ENCODE measurements around the gene CEP97. TPM values are rescaled to one million over a fixed set of nuclear protein-coding genes. Genes with fewer than 3 reads are reported as not detected.

Gene CEP97
- total RNA-seq, 1 experiment from 2014 or later, result 11.5 TPM

- ChIA-PET POLR2A (interaction anchor here (0.6 kb wide), 2 partner anchors 340 to 344 kb away, joined by 3 to 4 read pairs; no protein-coding TSS in a partner anchor), CTCF (interaction anchor here (1.2 to 2.3 kb wide), 3 partner anchors 10 to 97 kb away, joined by 6 read pairs; no protein-coding TSS in a partner anchor)
- H3K4me1 Mint-ChIP-seq (ENCODE audit: insufficient read depth, unreplicated experiment), result peaks cover 5% of the 10 kb centered on the region
- no peaks in the 10 kb centered on the region for H3K9me3 Mint-ChIP-seq (ENCODE audit: unreplicated experiment)
- H3K27me3 Mint-ChIP-seq (ENCODE audit: insufficient read depth, unreplicated experiment), result no peaks in the 10 kb centered on the region
- no peak overlapping the region for H3K4me3 Mint-ChIP-seq (ENCODE audit: unreplicated experiment)
- peaks cover 23% of the 10 kb centered on the region for H3K36me3 Mint-ChIP-seq (ENCODE audit: insufficient read depth, unreplicated experiment)
- DNase-seq (ENCODE audit: unreplicated experiment), result no peak
- BruUV-seq (replicated peaks), result no TSS peak
- TF ChIP-seq CTCF (IDR thresholded peaks at IDR 0.05; ENCODE audit: unreplicated experiment), result no peak
- intact Hi-C loops (cut with micrococcal nuclease), result no loop called here
- H3K27ac Mint-ChIP-seq (ENCODE audit: low read depth, unreplicated experiment), result no peak overlapping the region
Measured at GRCh38 chr3:101784855-101785613, 60.6 kb downstream of the CEP97 start.

DNA sequence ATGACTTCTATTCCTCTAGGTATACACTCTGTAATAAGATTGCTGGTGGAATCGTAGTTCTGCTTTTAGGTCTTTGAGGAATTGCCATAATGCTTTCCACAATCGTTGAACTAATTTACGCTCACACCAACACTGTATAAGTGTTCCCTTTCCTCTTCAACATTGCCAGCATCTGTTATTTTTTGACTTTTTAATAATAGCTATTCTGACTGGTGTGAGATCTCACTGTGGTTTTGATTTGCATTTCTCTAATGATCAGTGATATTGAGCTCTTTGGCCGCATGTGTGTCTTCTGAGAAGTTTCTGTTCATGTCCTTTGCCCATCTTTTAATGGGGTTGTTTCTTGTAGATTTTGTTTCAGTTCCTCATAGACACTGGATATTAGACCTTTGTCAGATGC lies 67.4 kb downstream of the CEP97 start:
- intact Hi-C loops (cut with micrococcal nuclease), result no loop called here

GRCh38 chr3:101796077-101796680 lies 71.8 kb downstream of the CEP97 start:
- H3K9me3 Mint-ChIP-seq (ENCODE audit: unreplicated experiment), result peaks cover 22% of the 10 kb centered on the region
- no TSS peak for BruUV-seq (replicated peaks)

More for the DNA sequence above, 67.4 kb downstream of the CEP97 start:
- Mint-ChIP-seq H3K4me3 (ENCODE audit: unreplicated experiment) (no peak overlapping the region), H3K27ac (ENCODE audit: low read depth, unreplicated experiment) (no peak overlapping the region), H3K4me1 (ENCODE audit: insufficient read depth, unreplicated experiment) (no peaks in the 10 kb centered on the region), H3K9me3 (ENCODE audit: unreplicated experiment) (peaks cover 22% of the 10 kb centered on the region), H3K36me3 (ENCODE audit: insufficient read depth, unreplicated experiment) (peaks cover 28% of the 10 kb centered on the region), H3K27me3 (ENCODE audit: insufficient read depth, unreplicated experiment) (no peaks in the 10 kb centered on the region)
- DNase-seq (ENCODE audit: unreplicated experiment), result no peak
- POLR2A ChIA-PET, result no interaction called here
- TF ChIP-seq CTCF (IDR thresholded peaks at IDR 0.05; ENCODE audit: unreplicated experiment), result no peak
- CTCF ChIA-PET, result interaction anchor here (0.5 to 3.2 kb wide), 5 partner anchors 9 to 437 kb away, joined by 3 to 24 read pairs (median 3); no protein-coding TSS in a partner anchor
- no TSS peak for BruUV-seq (replicated peaks)

More at GRCh38 chr3:101796077-101796680, 71.8 kb downstream of the CEP97 start:
- intact Hi-C loops (cut with micrococcal nuclease), result no loop called here
- ChIA-PET CTCF (interaction anchor here (1.0 to 1.2 kb wide), 3 partner anchors 11 to 28 kb away, joined by 3 to 5 read pairs (median 3); partner anchors contain the start of gene NXPE3), POLR2A (no interaction called here)
- Mint-ChIP-seq H3K4me3 (ENCODE audit: unreplicated experiment) (no peak overlapping the region), H3K4me1 (ENCODE audit: insufficient read depth, unreplicated experiment) (no peaks in the 10 kb centered on the region), H3K27me3 (ENCODE audit: insufficient read depth, unreplicated experiment) (no peaks in the 10 kb centered on the region), H3K36me3 (ENCODE audit: insufficient read depth, unreplicated experiment) (peaks cover 9% of the 10 kb centered on the region), H3K27ac (ENCODE audit: low read depth, unreplicated experiment) (no peak overlapping the region)
- no peak for TF ChIP-seq CTCF (IDR thresholded peaks at IDR 0.05; ENCODE audit: unreplicated experiment)
- no peak for DNase-seq (ENCODE audit: unreplicated experiment)
